Measurements from ENCODE around the gene GFER. TPM values are rescaled to one million over a fixed set of nuclear protein-coding genes. Genes with fewer than 3 reads are reported as not detected.
A peak's percentile ranks its signal among the peaks of the same experiment; 100 is the strongest.

The GFER gene
- total and polyA plus RNA-seq, 2 of the 8 experiments (the other 6 are each of a cell fraction or from before 2014, with no cell fraction given) = 17.7 to 37.9 TPM

DNA sequence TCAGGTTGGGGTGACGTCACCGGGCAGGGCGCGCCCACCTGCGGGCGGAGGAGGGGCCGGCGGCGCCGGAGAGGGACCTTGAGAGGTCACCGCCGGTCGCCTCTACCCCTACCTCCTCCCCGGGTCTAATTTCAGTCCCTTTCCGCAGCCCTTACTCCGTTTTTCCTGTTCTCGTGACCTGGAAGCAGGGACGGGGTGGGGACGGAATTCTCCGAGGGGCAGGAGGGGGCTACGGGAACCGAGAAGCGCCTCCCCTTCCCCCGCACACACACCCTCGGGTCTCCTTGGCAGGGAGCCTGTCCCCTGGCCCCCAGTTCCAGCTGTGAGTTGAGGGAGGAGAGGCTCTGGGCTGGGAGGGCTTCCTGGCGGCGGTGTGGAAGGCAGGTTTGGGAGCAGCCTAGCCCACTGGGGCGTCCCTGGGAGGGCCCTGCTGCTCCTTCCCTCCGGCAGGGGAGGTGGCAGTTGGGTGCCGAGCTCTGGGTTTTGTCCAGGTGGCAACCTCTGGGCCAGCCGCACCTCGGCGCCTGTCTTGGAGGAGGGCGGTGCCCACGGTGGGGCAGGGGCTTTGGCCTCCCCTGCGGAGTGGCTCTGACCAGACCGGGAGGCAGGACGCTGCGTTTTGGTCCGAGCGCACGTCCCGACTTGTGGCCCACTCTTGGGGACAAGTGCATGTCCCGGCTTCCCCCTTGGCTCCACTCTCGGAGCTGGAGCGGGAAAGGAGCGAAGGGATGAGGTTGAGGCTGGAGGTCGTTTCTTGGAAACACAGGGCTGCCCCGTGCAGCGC, 6.5 kb downstream of the GFER start:
- Histone ChIP-seq H2BK12ac (ENCODE audit: low read depth, low read length) (peak overlapping the region; percentile 53; the same call in 1 of the 2 replicates), H3K9ac (replicated peaks in 1 of 4; ENCODE audit: extremely low read depth in 1 of 4, low read depth in 3 of 4, low read length in 3 of 4) (peak overlapping the region in 3 of 4 experiments; percentile 0 to 8 (median 2); a peak in 2 of 7 replicates), H2BK5ac (ENCODE audit: low read depth, low read length) (no peak overlapping the region), H3K36me3 (ENCODE audit: control insufficient read depth in 2 of 4, insufficient read depth in 4 of 4, low read length in 3 of 4) (peaks cover 2 to 5% (median 3%) of the 10 kb centered on the region in 4 experiments; a peak in 3 of 8 replicates), H4K20me1 (replicated peaks in 1 of 2; ENCODE audit: control insufficient read depth in 1 of 2, insufficient read depth in 2 of 2, low read length in 2 of 2) (peaks cover 7 to 10% of the 10 kb centered on the region in 2 experiments), H3K4me2 (ENCODE audit: insufficient read depth in 1 of 2, low read depth in 2 of 2, low read length in 2 of 2) (peak overlapping the region; percentile 83 to 91), H2BK20ac (ENCODE audit: low read length) (no peak overlapping the region), H3K79me2 (ENCODE audit: control insufficient read depth in 1 of 2, insufficient read depth in 2 of 2, low read length in 2 of 2) (no peaks in the 10 kb centered on the region), H3K4me1 (replicated peaks in 1 of 4; ENCODE audit: control insufficient read depth in 3 of 4, insufficient read depth in 4 of 4, low read length in 3 of 4) (peaks cover 0 to 27% (median 18%) of the 10 kb centered on the region in 4 experiments; a peak in 6 of 7 replicates), H3K27me3 (replicated peaks in 1 of 4; ENCODE audit: control insufficient read depth in 3 of 4, extremely low read depth in 1 of 4, insufficient read depth in 3 of 4, low read length in 3 of 4) (peaks cover 4 to 37% (median 24%) of the 10 kb centered on the region in 4 experiments), H3K9me3 (ENCODE audit: insufficient read depth in 2 of 2, low read depth in 1 of 2, low read length in 1 of 2) (no peaks in the 10 kb centered on the region), H2BK120ac (replicated peaks; ENCODE audit: low read depth, low read length) (no peak overlapping the region), H4K91ac (replicated peaks; ENCODE audit: insufficient read length, low read length) (peak overlapping the region; percentile 11), H3K18ac (ENCODE audit: extremely low read depth, low read length) (0 out of 2 replicates have a peak overlapping the region, but pooled peaks have one; percentile 38), H3K14ac (ENCODE audit: insufficient read length) (no peak overlapping the region), H3K56ac (replicated peaks; ENCODE audit: insufficient read length, low read depth, low read length) (no peak overlapping the region), H3K4ac (replicated peaks; ENCODE audit: insufficient read length, low read depth, low read length) (no peak overlapping the region), H3K27ac (ENCODE audit: low read depth, low read length) (no peak overlapping the region; the same call in 1 of the 2 replicates), H3K4me3 (ENCODE audit: extremely low read depth in 1 of 4, insufficient read depth in 2 of 4, low read depth in 3 of 4, low read length in 4 of 4) (peak overlapping the region; percentile 36 to 77 (median 48)), H3K23ac (ENCODE audit: insufficient read length) (no peak overlapping the region), H4K5ac (ENCODE audit: insufficient read length, low read depth, low read length) (no peak overlapping the region), H4K8ac (ENCODE audit: extremely low read depth, insufficient read depth, low read length) (peak overlapping the region; percentile 62; the same call in 1 of the 2 replicates), H2AFZ (ENCODE audit: low read length) (no peak overlapping the region), H3K23me2 (ENCODE audit: low read depth, low read length) (peaks cover 22% of the 10 kb centered on the region; the same call in 1 of the 2 replicates), H3K79me1 (ENCODE audit: low read depth, low read length) (no peaks in the 10 kb centered on the region), H2AK5ac (ENCODE audit: low read depth, low read length) (no peak overlapping the region), H2BK15ac (ENCODE audit: low read length) (peak overlapping the region; percentile 81; the same call in 1 of the 2 replicates)
- no peak for FAIRE-seq
- POLR2A ChIA-PET (ENCODE audit: partially characterized antibody) = interaction anchor here (0.6 to 28.2 kb wide), 12 partner anchors 7 to 165 kb away, joined by 3 to 736 read pairs (median 6); partner anchors contain the start of genes GFER, NDUFB10, NOXO1 and NPW
- DNase-seq (ENCODE audit: low read depth in 1 of 2, low spot score in 2 of 2) = peak in 1 of 2 experiments; percentile 90
- WGBS, 2 experiments (ENCODE audit: extremely low coverage in 1 of 2, insufficient coverage in 1 of 2, insufficient read length in 1 of 2, insufficient replicate concordance in 2 of 2, low coverage in 1 of 2, low lambda C conversion rate in 2 of 2, missing lambda C conversion rate in 1 of 2) = 7% methylated on average over 34 of the region's 50 CpGs; no CpG with 5 or more reads in 1 of the 2 experiments
- CTCF ChIA-PET (ENCODE audit: partially characterized antibody) = interaction anchor here (1.4 to 6.8 kb wide), 3 partner anchors 9 to 100 kb away, joined by 3 to 55 read pairs (median 5); partner anchors contain the start of gene NOXO1
- TF ChIP-seq EP300 (IDR thresholded peaks at IDR 0.05; ENCODE audit: borderline replicate concordance in 1 of 2, low read depth in 2 of 2, low read length in 2 of 2) (no peak), SUZ12 (IDR thresholded peaks at IDR 0.05; ENCODE audit: low read length) (0 out of 2 replicates have a peak, but pooled peaks have one; percentile 39), RXRA (IDR thresholded peaks at IDR 0.05; ENCODE audit: insufficient read depth, low read depth, low read length) (no peak), SP4 (IDR thresholded peaks at IDR 0.05; ENCODE audit: low read length) (no peak), CREB1 (IDR thresholded peaks at IDR 0.05) (peak; percentile 79), JUND (IDR thresholded peaks at IDR 0.05; ENCODE audit: low read length) (peak; percentile 93)
- TF ChIP-seq, protein P1, sequence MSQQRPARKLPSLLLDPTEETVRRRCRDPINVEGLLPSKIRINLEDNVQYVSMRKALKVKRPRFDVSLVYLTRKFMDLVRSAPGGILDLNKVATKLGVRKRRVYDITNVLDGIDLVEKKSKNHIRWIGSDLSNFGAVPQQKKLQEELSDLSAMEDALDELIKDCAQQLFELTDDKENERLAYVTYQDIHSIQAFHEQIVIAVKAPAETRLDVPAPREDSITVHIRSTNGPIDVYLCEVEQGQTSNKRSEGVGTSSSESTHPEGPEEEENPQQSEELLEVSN (IDR thresholded peaks at IDR 0.05) = peak; percentile 63; the same call in 1 of the 2 replicates
- TF ChIP-seq, protein P2, sequence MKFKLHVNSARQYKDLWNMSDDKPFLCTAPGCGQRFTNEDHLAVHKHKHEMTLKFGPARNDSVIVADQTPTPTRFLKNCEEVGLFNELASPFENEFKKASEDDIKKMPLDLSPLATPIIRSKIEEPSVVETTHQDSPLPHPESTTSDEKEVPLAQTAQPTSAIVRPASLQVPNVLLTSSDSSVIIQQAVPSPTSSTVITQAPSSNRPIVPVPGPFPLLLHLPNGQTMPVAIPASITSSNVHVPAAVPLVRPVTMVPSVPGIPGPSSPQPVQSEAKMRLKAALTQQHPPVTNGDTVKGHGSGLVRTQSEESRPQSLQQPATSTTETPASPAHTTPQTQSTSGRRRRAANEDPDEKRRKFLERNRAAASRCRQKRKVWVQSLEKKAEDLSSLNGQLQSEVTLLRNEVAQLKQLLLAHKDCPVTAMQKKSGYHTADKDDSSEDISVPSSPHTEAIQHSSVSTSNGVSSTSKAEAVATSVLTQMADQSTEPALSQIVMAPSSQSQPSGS (IDR thresholded peaks at IDR 0.05; ENCODE audit: low read length) = 0 out of 2 replicates have a peak, but pooled peaks have one; percentile 51
